GM23338 (cell line): ENCODE data around the gene MBTPS2. TPM values are rescaled to one million over a fixed set of nuclear protein-coding genes. Genes with fewer than 3 reads are reported as not detected.

Source experiments
- ATAC-seq: fragments of 200-7000 bp; cut with Tn5 transposase; 3 replicates; pipeline ENCODE4 v1.9.1; 2020
- DNase-seq: peaks from one replicate; pipeline ENCODE4 v3.0.0-alpha.2; 2015; ENCODE audit warnings: low spot score
- H2AFZ ChIP-seq: fragments of 200-600 bp; sonication (generic); 2 replicates; pipeline ENCODE4 v1.8.0; 2016; ENCODE audit warnings: antibody characterized with exemption, mild to moderate bottlenecking, moderate library complexity
- H3F3A ChIP-seq: fragments of 200-600 bp; sonication (generic); replicated peaks from 2 replicates; pipeline ENCODE4 v1.8.0; 2017; ENCODE audit warnings: antibody characterized with exemption, mixed run types, low read depth
- H3K27ac ChIP-seq: fragments of 200-600 bp; sonication (generic); 2 replicates; pipeline ENCODE4 v1.6.1; 2016; ENCODE audit warnings: low read depth
- H3K27me3 ChIP-seq: fragments of 200-600 bp; sonication (generic); 2 replicates; pipeline ENCODE4 v1.8.0; 2016; ENCODE audit warnings: mild to moderate bottlenecking, mixed run types, moderate library complexity; ENCODE audit not compliant: insufficient read depth
- H3K36me3 ChIP-seq: fragments of 200-600 bp; sonication (generic); 2 replicates; pipeline ENCODE4 v1.8.0; 2016; ENCODE audit warnings: mild to moderate bottlenecking; ENCODE audit not compliant: insufficient read depth
- H3K4me1 ChIP-seq: fragments of 200-600 bp; sonication (generic); 2 replicates; pipeline ENCODE4 v1.8.0; 2016; ENCODE audit warnings: mild to moderate bottlenecking, moderate library complexity; ENCODE audit not compliant: insufficient read depth
- H3K4me2 ChIP-seq: fragments of 200-600 bp; sonication (generic); 2 replicates; pipeline ENCODE4 v1.7.1; 2017; ENCODE audit warnings: mixed run types
- H3K4me3 ChIP-seq: fragments of 200-600 bp; sonication (generic); 2 replicates; pipeline ENCODE4 v1.6.1; 2016; ENCODE audit warnings: mixed run types
- H3K79me2 ChIP-seq: fragments of 200-600 bp; sonication (generic); replicated peaks from 2 replicates; pipeline ENCODE4 v1.8.0; 2017; ENCODE audit warnings: mild to moderate bottlenecking; ENCODE audit not compliant: insufficient read depth
- H3K9me2 ChIP-seq: fragments of 200-600 bp; sonication (generic); 2 replicates; pipeline ENCODE4 v1.8.0; 2017; ENCODE audit not compliant: insufficient read depth
- H4K20me1 ChIP-seq: fragments of 200-600 bp; sonication (generic); replicated peaks from 2 replicates; pipeline ENCODE4 v1.8.0; 2017; ENCODE audit warnings: mild to moderate bottlenecking; ENCODE audit not compliant: insufficient read depth
- H3K27ac Mint-ChIP-seq: 2 replicates; pipeline ENCODE4 v1.8.0; 2020; ENCODE audit warnings: inconsistent platforms, mild to moderate bottlenecking, moderate library complexity, mixed read lengths
- H3K27me3 Mint-ChIP-seq: 3 replicates; pipeline ENCODE4 v1.8.0; 2022; ENCODE audit warnings: low read depth, mild to moderate bottlenecking, moderate library complexity, mixed read lengths, inconsistent platforms; ENCODE audit not compliant: insufficient read depth, poor library complexity
- H3K36me3 Mint-ChIP-seq: 3 replicates; pipeline ENCODE4 v1.8.0; 2021; ENCODE audit warnings: low read depth, mild to moderate bottlenecking, inconsistent platforms, moderate library complexity, mixed read lengths
- H3K4me1 Mint-ChIP-seq: 3 replicates; pipeline ENCODE4 v1.8.0; 2020; ENCODE audit warnings: mild to moderate bottlenecking, inconsistent platforms, mixed read lengths
- H3K4me3 Mint-ChIP-seq: 3 replicates; pipeline ENCODE4 v1.8.0; 2021; ENCODE audit warnings: moderate library complexity, mild to moderate bottlenecking, inconsistent platforms, mixed read lengths
- H3K9me3 Mint-ChIP-seq: 3 replicates; pipeline ENCODE4 v1.8.0; 2020; ENCODE audit warnings: moderate library complexity, mild to moderate bottlenecking, inconsistent platforms, mixed read lengths
- ETS1 ChIP-seq: IDR thresholded peaks from 2 replicates; pipeline ENCODE4 v1.6.1; 2016; ENCODE audit warnings: antibody characterized with exemption
- JUNB ChIP-seq: IDR thresholded peaks from one replicate; pipeline ENCODE4 v1.6.1; 2016; ENCODE audit warnings: antibody characterized with exemption; ENCODE audit not compliant: unreplicated experiment
- NANOG ChIP-seq: IDR thresholded peaks from 2 replicates; pipeline ENCODE4 v1.6.1; 2016; ENCODE audit warnings: antibody characterized with exemption, borderline replicate concordance
- POLR2AphosphoS5 ChIP-seq: IDR thresholded peaks from 2 replicates; pipeline ENCODE4 v1.6.1; 2016; ENCODE audit warnings: antibody characterized with exemption, low read depth
- STAT1 ChIP-seq: IDR thresholded peaks from one replicate; pipeline ENCODE4 v1.6.1; 2016; ENCODE audit warnings: antibody characterized with exemption; ENCODE audit not compliant: unreplicated experiment
- ZNF331 ChIP-seq: fragments of 250-450 bp; sonication (Bioruptor Pico); IDR thresholded peaks from 2 replicates; pipeline ENCODE4 v1.5.0; 2020; ENCODE audit warnings: low read depth, mild to moderate bottlenecking, moderate library complexity
- ZNF462 ChIP-seq: fragments of 250-450 bp; sonication (Bioruptor Pico); IDR thresholded peaks from 2 replicates; pipeline ENCODE4 v1.5.0; 2020; ENCODE audit warnings: mild to moderate bottlenecking, moderate library complexity
- polyA plus RNA-seq: library from polyadenylated mRNA; unstranded; fragments of >200 nt; fragmentation: Nextera tagmentation; extraction: Ambion mirVana; gene quantifications from 2 replicates; pipeline ENCODE4 v1.2.1, GENCODE V29; 2016
- total RNA-seq: library from RNA; depleted of rRNA; stranded (reverse); fragments of >200 nt; shearing (Covaris generic); gene quantifications from 2 replicates; pipeline ENCODE4 v1.2.3, GENCODE V29; 2014

MBTPS2 gene
- total and polyA plus RNA-seq, 2 experiments from 2014 or later = 3.2 to 7.8 TPM

- Mint-ChIP-seq H3K4me3 (no peak overlapping the region), H3K36me3 (peaks cover 20% of the 10 kb centered on the region), H3K27me3 (no peaks in the 10 kb centered on the region), H3K9me3 (no peaks in the 10 kb centered on the region), H3K4me1 (no peaks in the 10 kb centered on the region), H3K27ac (no peak overlapping the region)
- Histone ChIP-seq H3F3A (no peaks in the 10 kb centered on the region), H3K79me2 (no peaks in the 10 kb centered on the region), H3K27me3 (no peaks in the 10 kb centered on the region), H3K4me2 (no peak overlapping the region), H3K36me3 (no peaks in the 10 kb centered on the region), H4K20me1 (no peaks in the 10 kb centered on the region), H2AFZ (no peak overlapping the region), H3K4me3 (no peak overlapping the region), H3K9me2 (no peaks in the 10 kb centered on the region), H3K4me1 (no peaks in the 10 kb centered on the region), H3K27ac (no peak overlapping the region)
- ATAC-seq (no peak), DNase-seq (no peak)
- TF ChIP-seq STAT1 = no peak
- TF ChIP-seq NANOG = no peak
- no peak for TF ChIP-seq ZNF331 (CRISPR knock-in tag)
- TF ChIP-seq ZNF462 (CRISPR knock-in tag) = no peak
- no peak for TF ChIP-seq ETS1
- TF ChIP-seq POLR2AphosphoS5 = no peak
- TF ChIP-seq JUNB = no peak
Measured at GRCh38 chrX:21847342-21847741, 7.9 kb downstream of the MBTPS2 start.
